ENCODE results near the gene FAM168A. TPM values are rescaled to one million over a fixed set of nuclear protein-coding genes. Genes with fewer than 3 reads are reported as not detected.

The FAM168A gene
- total RNA-seq, 4 donors from 2014 or later = 17.5 to 43.4 (median 23.3) TPM

DNA sequence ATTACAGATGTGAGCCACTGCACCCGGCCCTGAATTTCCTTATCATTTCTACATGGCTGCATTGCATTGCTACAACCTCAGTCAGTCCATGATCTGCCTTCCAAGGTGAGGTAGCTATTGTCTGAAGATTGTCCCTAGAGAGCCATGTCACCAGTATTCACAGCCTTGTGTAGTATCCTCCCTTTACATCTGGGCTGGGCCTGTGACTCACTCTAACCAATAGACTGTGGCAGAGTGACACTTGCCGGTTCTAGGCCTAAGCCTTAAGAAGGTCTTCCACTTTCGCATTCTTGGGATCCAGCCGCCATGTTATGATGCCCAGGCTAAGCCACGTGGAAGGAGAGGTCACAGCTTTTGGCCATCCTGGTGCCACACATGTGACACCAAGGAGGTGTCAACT is 38.3 kb upstream of the FAM168A start:
- Histone ChIP-seq H3K9me3 (no peaks in the 10 kb centered on the region), H3K4me3 (no peak overlapping the region), H3K36me3 (no peaks in the 10 kb centered on the region), H3K27me3 (no peaks in the 10 kb centered on the region), H3K27ac (no peak overlapping the region), H3K4me1 (no peaks in the 10 kb centered on the region)
- in situ Hi-C loops (cut with MboI; ENCODE audit: low pct_ligation_motif_present in 1 of 4, low pct_unique_long_range_greater_than_20kb in 1 of 4, low sequenced_read_pairs in 3 of 4) (no loop called here), intact Hi-C loops (cut with DNase I; ENCODE audit: low total_unique reads) (no loop called here)
- TF ChIP-seq EP300 (IDR thresholded peaks at IDR 0.05; ENCODE audit: low read depth) (no peak), POLR2AphosphoS5 (IDR thresholded peaks at IDR 0.05) (no peak), CTCF (IDR thresholded peaks at IDR 0.05) (no peak)
- 95% methylated on average over 5 of the region's 5 CpGs; no CpG with 5 or more reads in 1 of the 2 donors for WGBS, 2 donors (ENCODE audit: low coverage in 1 of 2)
- no peak for DNase-seq

DNA sequence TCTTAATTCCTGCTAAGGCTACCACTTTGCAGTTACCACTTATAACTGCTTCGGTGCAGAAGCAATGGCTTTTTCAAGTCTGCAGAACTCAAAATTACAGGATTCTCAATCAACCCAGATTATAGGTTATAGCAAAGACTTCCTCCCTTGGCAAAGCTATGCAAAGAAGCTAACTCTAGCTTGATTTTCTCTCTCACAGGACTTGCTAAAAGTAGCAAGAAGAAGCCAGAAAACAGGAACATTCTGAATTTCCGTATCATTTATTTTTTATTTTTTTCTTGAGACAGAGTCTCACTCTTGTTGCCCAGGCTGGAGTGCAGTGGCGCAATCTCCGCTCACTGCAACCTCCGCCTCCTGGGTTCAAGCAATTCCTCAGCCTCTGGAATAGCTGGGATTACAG is 37.8 kb upstream of the FAM168A start:
- H3K9me3 ChIP-seq = no peaks in the 10 kb centered on the region
- H3K36me3 ChIP-seq = no peaks in the 10 kb centered on the region
- in situ Hi-C loops (cut with MboI; ENCODE audit: low pct_ligation_motif_present in 1 of 4, low pct_unique_long_range_greater_than_20kb in 1 of 4, low sequenced_read_pairs in 3 of 4) = no loop called here
- no peaks in the 10 kb centered on the region for H3K27me3 ChIP-seq
- 92 to 93% methylated on average over 3 to 5 of the region's 5 CpGs for WGBS, 2 donors (ENCODE audit: low coverage in 1 of 2)
- TF ChIP-seq POLR2AphosphoS5 (IDR thresholded peaks at IDR 0.05) (no peak), POLR2A (IDR thresholded peaks at IDR 0.05) (no peak)
- no peak overlapping the region for H3K27ac ChIP-seq
- intact Hi-C loops (cut with DNase I; ENCODE audit: low total_unique reads) = no loop called here
- no peak for DNase-seq
- no peaks in the 10 kb centered on the region for H3K4me1 ChIP-seq
- H3K4me3 ChIP-seq = no peak overlapping the region

DNA sequence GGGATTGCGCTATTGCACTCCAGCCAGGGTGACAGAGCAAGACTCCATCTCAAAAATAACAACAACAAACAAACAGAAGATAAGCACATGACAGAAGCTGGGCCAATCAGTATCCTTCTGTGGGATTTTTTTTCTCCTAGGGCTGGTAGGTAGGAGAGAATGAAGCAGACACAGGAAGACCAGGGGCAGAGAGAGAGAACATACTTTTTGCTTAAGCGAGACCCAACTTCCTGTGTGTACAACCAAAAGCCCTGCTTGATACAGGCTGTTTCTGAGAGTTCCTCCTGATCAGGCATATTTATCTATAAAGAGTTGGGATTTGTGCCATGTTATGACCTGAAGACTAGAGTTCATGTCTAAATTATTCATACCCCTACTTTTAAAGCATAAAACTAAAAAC is 36.1 kb upstream of the FAM168A start:
- no peak for TF ChIP-seq POLR2AphosphoS5 (IDR thresholded peaks at IDR 0.05)
- no peaks in the 10 kb centered on the region for H3K4me1 ChIP-seq
- no peaks in the 10 kb centered on the region for H3K36me3 ChIP-seq
- 85 to 87% methylated on average over 1 to 2 of the region's 2 CpGs for WGBS, 2 donors (ENCODE audit: low coverage in 1 of 2)
- no peak for DNase-seq
- no peak overlapping the region for H3K27ac ChIP-seq
- intact Hi-C loops (cut with DNase I; ENCODE audit: low total_unique reads) (no loop called here), in situ Hi-C loops (cut with MboI; ENCODE audit: low pct_ligation_motif_present in 1 of 4, low pct_unique_long_range_greater_than_20kb in 1 of 4, low sequenced_read_pairs in 3 of 4) (no loop called here)
- no peaks in the 10 kb centered on the region for H3K9me3 ChIP-seq
- no peak overlapping the region for H3K4me3 ChIP-seq
- H3K27me3 ChIP-seq = no peaks in the 10 kb centered on the region

GRCh38 chr11:73632996-73633395 is 35.1 kb upstream of the FAM168A start:
- H3K4me1 ChIP-seq = no peaks in the 10 kb centered on the region
- in situ Hi-C loops (cut with MboI; ENCODE audit: low pct_ligation_motif_present in 1 of 4, low pct_unique_long_range_greater_than_20kb in 1 of 4, low sequenced_read_pairs in 3 of 4) (no loop called here), intact Hi-C loops (cut with DNase I; ENCODE audit: low total_unique reads) (no loop called here)
- no peaks in the 10 kb centered on the region for H3K9me3 ChIP-seq
- no peak for DNase-seq
- no peak overlapping the region for H3K4me3 ChIP-seq
- H3K27me3 ChIP-seq = no peaks in the 10 kb centered on the region
- H3K36me3 ChIP-seq = no peaks in the 10 kb centered on the region
- no peak overlapping the region for H3K27ac ChIP-seq
- TF ChIP-seq EP300 (IDR thresholded peaks at IDR 0.05; ENCODE audit: low read depth) = no peak
- TF ChIP-seq POLR2AphosphoS5 (IDR thresholded peaks at IDR 0.05) = no peak
- no peak for TF ChIP-seq POLR2A (IDR thresholded peaks at IDR 0.05)
- TF ChIP-seq CTCF (IDR thresholded peaks at IDR 0.05) = no peak
- whole genome bisulfite sequencing, 2 donors (ENCODE audit: low coverage in 1 of 2) = 97 to 100% methylated on average over 1 to 4 of the region's 4 CpGs

DNA sequence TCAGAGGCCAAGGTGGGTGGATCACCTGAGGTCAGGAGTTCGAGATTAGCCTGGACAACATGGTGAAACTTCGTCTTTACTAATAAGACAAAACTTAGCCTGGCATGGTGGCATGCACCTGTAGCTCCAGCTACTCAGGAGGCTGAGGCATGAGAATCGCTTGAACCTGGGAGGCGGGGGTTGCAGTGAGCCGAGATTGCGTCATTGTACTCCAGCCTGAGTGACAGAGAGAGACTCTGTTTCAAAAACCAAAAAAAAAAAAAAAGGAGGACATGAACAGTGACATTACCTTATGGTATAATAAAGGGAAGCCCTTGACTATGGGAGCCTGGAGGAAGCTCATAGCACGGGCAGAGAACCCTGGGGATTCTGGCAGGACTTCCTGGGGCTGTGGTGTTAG is 32.0 kb upstream of the FAM168A start:
- no peak overlapping the region for H3K27ac ChIP-seq
- 66 to 82% methylated on average over 3 to 7 of the region's 7 CpGs for WGBS, 2 donors (ENCODE audit: low coverage in 1 of 2)
- intact Hi-C loops (cut with DNase I; ENCODE audit: low total_unique reads) (loop anchor here (5.0 kb wide), 1 partner anchor 32 kb away; no protein-coding TSS in a partner anchor), in situ Hi-C loops (cut with MboI; ENCODE audit: low pct_ligation_motif_present in 1 of 4, low pct_unique_long_range_greater_than_20kb in 1 of 4, low sequenced_read_pairs in 3 of 4) (no loop called here)
- no peak overlapping the region for H3K4me3 ChIP-seq
- H3K9me3 ChIP-seq = no peaks in the 10 kb centered on the region
- no peak for DNase-seq
- H3K27me3 ChIP-seq = no peaks in the 10 kb centered on the region
- peaks cover 0 to 4% (median 1%) of the 10 kb centered on the region in 4 donors for H3K4me1 ChIP-seq
- H3K36me3 ChIP-seq = no peaks in the 10 kb centered on the region
- TF ChIP-seq POLR2AphosphoS5 (IDR thresholded peaks at IDR 0.05) (no peak), CTCF (IDR thresholded peaks at IDR 0.05) (no peak), POLR2A (IDR thresholded peaks at IDR 0.05) (no peak), EP300 (IDR thresholded peaks at IDR 0.05; ENCODE audit: low read depth) (no peak)
